Measurements from ENCODE around the gene CD300H.
"Not testable (repeated sequence)": the region's sequence is repeated elsewhere in the genome, so short reads cannot be mapped to it uniquely, and the experiment has no call there.

The CD300H gene

GRCh38 chr17:74526681-74527080, 40.6 kb downstream of the CD300H start:
- no peak for DNase-seq (ENCODE audit: low read depth in 2 of 2)

GRCh38 chr17:74525781-74526288, 41.5 kb downstream of the CD300H start:
- no peak for DNase-seq (ENCODE audit: low read depth in 2 of 2)

GRCh38 chr17:74525465-74525725, 41.9 kb downstream of the CD300H start:
- no peak for DNase-seq (ENCODE audit: low read depth in 2 of 2)

- DNase-seq (ENCODE audit: low read depth in 2 of 2): no peak
Observed at GRCh38 chr17:74524653-74525464, 42.5 kb downstream of the CD300H start.

- no peak for DNase-seq (ENCODE audit: low read depth in 2 of 2)
Observed at GRCh38 chr17:74523308-74523707, 44.0 kb downstream of the CD300H start.

GRCh38 chr17:74522381-74523105, 44.8 kb downstream of the CD300H start:
- DNase-seq (ENCODE audit: low read depth in 2 of 2): no peak

- DNase-seq (ENCODE audit: low read depth in 2 of 2): peak in 1 of 2 donors; percentile 13
Observed at GRCh38 chr17:74521701-74522201, 45.6 kb downstream of the CD300H start.

GRCh38 chr17:74520790-74521480, 46.4 kb downstream of the CD300H start:
- DNase-seq (ENCODE audit: low read depth in 2 of 2): no peak

GRCh38 chr17:74520016-74520434, 47.3 kb downstream of the CD300H start:
- DNase-seq (ENCODE audit: low read depth in 2 of 2): no peak

GRCh38 chr17:74518413-74518981, 48.8 kb downstream of the CD300H start:
- DNase-seq (ENCODE audit: low read depth in 2 of 2): not testable (repeated sequence)

GRCh38 chr17:74516561-74517328, 50.6 kb downstream of the CD300H start:
- no peak for DNase-seq (ENCODE audit: low read depth in 2 of 2)

GRCh38 chr17:74515941-74516340, 51.4 kb downstream of the CD300H start:
- no peak for DNase-seq (ENCODE audit: low read depth in 2 of 2)

- DNase-seq (ENCODE audit: low read depth in 2 of 2): peak in 1 of 2 donors; percentile 6
Observed at GRCh38 chr17:74514632-74515334, 52.5 kb downstream of the CD300H start.

- no peak for DNase-seq (ENCODE audit: low read depth in 2 of 2)
Observed at GRCh38 chr17:74513987-74514631, 53.2 kb downstream of the CD300H start.

GRCh38 chr17:74512624-74513091, 54.7 kb downstream of the CD300H start:
- no peak for DNase-seq (ENCODE audit: low read depth in 2 of 2)

- DNase-seq (ENCODE audit: low read depth in 2 of 2): no peak
Observed at GRCh38 chr17:74512036-74512435, 55.3 kb downstream of the CD300H start.
